Fibroblast of skin of right biceps (primary cell): ENCODE results near the gene IL19.
"Not testable (repeated sequence)": the region's sequence is repeated elsewhere in the genome, so short reads cannot be mapped to it uniquely, and the experiment has no call there.

Source experiments
- DNase-seq: peaks from one replicate; pipeline ENCODE4 v3.0.0-alpha.2; 2013

Gene IL19

GRCh38 chr1:206834711-206835110, 64.1 kb downstream of the IL19 start:
- DNase-seq: peak; percentile 44

DNA sequence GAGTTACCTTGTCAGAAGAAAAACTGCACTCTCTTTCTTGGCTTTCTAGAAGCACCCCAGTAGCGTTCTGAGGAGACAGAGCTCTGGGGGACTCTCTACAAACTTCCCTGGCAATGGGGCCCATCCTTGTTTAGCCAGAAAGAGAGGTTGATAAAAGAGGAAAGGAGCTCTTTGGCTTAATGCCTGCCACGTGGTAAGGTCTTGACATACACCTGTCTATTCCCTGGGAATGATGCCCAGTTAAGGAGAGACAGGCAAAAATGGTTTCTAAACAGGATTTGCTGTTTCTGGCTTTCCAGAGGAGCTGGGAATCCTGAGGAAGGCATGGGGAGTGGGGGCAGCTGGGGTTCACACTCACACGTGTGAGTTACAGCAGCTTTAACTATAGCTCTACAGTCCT, 64.6 kb downstream of the IL19 start:
- no peak for DNase-seq

DNA sequence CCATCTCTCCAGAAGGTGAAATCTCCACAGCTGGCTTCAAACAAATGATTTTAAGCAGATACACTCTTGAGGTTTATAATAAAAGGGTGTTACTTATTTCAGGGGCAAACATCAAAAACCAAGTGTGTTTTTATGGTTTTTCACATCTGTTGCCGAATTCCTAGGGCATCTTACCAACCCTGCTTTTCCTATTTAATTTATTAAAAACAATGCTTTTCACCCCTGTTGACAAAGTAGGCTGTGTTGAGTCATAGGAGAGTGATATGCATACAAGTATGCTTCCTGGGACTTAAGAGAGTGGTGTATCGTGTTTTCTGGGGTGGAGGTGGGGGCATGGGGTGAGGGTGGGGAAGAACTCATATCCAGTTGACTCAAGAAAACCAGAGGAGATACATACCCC, 65.5 kb downstream of the IL19 start:
- DNase-seq: no peak

GRCh38 chr1:206839006-206839560, 68.5 kb downstream of the IL19 start:
- DNase-seq: no peak

GRCh38 chr1:206839857-206840256, 69.3 kb downstream of the IL19 start:
- DNase-seq: peak; percentile 83

DNA sequence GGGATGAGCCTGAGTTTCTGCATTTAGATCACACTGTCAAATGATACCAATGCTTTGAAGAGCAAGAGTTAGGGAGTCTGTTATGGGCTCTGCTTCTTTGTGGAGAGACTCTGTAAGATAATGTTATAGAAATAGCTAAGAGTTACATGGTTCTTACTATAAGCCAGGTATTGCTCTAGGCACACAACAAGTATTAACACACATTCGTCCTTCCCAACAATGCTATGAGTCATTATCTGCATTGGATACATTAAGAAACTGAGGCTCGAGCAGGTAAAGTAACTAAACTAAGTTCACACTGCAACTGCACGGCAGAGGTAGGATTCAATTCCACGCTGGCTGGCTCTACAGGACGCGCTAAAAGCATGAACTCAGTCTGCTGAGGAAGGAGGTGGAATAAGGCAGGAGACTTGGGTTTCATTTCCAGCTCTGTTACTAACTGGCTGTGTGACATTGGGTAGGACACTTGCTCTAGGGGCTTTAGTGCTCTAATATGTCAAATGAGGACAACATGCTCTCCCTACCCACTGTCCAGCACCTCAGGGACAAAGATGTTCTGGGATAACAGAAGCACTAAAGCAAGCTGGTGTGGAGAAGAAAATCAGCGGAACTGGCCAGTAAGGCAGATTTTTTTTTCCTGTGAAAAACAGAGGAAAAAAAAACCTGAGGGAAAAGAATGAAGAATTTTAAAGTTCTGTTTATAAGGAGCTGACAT, 71.2 kb downstream of the IL19 start:
- DNase-seq: no peak

GRCh38 chr1:206842854-206843253, 72.3 kb downstream of the IL19 start:
- DNase-seq: no peak

GRCh38 chr1:206843626-206844025, 73.1 kb downstream of the IL19 start:
- no peak for DNase-seq

DNA sequence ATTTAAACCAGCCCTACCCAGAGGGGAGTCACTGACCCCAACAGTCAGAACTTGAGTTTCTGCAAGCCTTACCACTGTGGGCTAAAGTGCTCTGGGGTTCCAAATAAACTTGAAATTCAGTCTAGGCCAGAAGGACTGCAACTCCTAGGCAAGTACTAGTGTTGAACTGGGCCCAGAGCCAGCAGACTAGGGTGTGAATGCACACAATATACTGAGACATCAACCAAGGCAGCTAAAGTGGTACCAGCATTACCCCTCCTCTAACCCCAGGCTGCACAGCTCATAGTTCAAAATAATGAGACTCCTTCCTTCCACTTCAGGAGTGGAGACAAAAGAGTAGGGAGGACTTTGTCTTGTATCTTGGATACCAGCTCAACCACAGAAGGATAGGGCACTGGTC, 75.9 kb downstream of the IL19 start:
- DNase-seq: no peak

DNA sequence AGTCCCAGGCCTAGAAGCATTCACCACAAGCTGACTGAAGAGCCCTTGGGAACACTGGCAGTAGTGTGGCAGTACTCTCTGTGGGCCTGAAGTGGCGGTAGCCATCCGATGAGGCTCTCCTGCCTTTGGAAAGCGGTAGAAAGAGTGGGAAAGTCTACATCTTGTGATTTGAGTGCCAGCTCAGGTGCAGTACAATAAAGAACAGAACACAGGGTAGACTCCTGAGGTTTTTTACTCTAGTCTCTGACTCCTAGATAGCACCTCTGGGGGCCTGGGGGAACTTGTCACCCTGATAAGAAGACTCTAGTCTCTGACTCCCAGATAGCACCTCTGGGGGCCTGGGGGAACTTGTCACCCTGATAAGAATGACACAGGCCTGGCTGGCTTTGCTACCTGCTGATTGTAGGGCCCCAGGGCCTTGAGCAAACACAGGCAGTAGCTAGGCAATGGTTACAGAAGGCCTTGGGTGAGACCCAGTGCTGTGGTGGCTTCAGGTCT, 76.8 kb downstream of the IL19 start:
- no peak for DNase-seq

DNA sequence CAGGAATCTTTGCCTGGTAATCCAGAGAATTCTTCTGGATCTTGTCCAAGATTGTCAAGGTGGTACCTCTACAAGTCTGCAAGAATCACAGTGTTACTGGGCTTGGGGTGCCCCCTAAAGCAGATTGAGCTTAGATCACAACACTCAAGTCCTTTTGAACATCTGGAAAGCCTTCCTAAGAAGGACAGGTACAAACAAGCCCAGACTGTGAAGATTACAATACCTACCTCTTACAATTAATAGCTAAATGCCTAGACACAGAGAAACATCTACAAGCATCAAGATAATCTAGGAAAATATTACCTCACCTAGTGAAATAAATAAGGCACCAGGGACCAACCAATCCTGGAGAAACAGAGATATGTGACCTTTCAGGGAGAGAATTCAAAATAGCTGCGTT, 77.4 kb downstream of the IL19 start:
- no peak for DNase-seq

GRCh38 chr1:206850401-206850800, 79.8 kb downstream of the IL19 start:
- no peak for DNase-seq

DNA sequence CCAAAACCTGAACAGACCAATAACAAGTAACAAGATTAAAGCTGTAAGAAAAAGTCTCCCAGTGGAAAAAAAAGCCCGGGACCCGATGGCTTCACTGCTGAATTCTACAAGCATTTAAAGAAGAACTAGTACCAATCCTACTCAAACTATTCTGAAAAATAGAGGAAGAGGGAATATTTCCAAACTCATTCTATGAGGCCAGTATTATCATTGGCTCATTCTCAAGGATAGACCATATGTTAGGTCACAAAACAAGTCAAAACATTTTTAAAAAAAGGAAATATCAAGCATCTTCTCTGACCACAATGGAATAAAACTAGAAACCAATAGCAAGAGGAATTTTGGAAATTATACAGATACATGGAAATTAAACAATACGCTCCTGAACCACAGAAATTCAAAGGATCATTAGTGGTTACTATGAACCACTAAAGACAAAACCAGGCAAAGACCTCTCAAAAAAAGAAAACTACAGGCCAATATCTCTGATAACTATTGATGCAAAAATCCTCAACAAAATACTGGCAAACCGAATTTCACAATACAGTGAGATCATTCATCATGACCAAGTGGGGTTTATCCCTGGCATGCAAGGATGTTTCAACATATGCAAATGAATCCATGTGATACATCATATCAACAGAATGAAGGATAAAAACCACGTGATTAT, 80.9 kb downstream of the IL19 start:
- peak; percentile 83 for DNase-seq

DNA sequence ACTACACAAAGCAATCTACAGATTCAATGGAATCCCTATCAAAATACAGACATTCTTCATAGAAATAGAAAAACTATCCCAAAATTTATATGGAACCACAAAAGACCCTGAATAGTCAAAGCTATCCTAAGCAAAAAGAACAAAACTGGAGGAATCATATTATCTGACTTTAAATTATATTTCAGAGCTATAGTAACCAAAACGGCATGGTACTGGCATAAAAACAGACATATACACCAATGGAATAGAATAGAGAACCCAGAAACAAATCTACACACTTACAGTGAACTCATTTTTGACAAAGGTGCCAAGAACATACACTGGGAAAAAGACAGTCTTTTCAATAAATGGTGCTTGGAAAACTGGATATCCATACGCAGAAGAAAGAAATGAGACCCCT, 82.1 kb downstream of the IL19 start:
- DNase-seq: not testable (repeated sequence)

DNA sequence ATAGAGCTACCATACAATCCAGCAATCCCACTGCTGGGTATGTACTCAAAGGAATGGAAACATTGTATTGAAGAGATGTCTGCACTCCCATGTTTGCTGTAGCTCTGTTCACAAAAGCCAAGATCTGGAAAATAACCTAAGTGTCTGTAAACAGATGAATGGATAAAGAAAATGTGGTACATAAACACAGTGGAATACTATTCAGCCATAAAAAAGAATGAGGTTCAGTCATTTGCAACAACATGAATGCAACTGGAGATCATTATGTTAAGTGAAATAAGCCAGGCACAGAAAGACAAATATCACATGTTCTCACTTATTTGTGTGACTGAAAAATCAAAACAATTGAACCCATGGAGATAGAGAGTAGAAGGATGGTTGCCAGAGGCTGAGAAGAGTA, 83.1 kb downstream of the IL19 start:
- DNase-seq: not testable (repeated sequence)

GRCh38 chr1:206854401-206855129, 84.0 kb downstream of the IL19 start:
- DNase-seq: no peak

GRCh38 chr1:206855859-206856258, 85.3 kb downstream of the IL19 start:
- no peak for DNase-seq

DNA sequence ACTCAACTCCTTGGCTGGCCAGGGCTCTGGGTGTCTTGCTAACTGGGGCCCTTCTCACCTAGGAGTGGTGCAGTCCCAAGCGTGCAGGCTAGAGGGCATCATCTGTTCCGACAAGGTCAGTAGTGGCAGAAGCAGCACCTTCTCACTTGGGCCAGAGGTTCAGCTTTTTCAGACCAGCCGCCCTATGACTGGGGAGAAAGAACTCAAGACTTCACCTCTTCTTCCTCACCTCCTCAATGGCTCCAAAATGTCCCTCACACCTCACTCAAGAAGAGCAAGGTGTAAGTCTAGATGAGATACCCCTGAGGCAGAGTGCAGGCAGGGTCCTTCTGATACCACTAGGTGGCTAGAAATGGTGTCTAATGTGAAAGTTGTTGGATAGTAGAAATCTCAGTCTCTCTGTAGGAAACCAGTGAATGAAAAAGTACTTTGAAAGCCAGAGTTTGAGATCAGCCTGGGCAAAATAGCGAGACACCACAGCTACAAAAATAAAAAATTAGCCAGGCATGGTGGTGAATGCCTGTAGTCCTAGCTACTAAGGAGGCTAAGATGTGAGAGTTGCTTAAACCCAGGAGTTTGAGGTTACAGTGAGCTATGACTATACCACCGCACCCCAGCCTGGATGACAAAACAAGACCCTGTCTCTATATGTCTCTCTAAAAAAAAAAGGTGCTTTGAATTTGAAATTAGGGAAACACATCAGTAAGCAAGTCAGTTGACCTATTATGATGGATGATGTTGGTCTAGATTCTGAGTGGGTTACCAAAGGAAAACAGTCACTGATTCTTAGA, 86.3 kb downstream of the IL19 start:
- DNase-seq: no peak

- DNase-seq: no peak
These were observed 88.5 kb downstream of the IL19 start for GRCh38 chr1:206859082-206859521.

DNA sequence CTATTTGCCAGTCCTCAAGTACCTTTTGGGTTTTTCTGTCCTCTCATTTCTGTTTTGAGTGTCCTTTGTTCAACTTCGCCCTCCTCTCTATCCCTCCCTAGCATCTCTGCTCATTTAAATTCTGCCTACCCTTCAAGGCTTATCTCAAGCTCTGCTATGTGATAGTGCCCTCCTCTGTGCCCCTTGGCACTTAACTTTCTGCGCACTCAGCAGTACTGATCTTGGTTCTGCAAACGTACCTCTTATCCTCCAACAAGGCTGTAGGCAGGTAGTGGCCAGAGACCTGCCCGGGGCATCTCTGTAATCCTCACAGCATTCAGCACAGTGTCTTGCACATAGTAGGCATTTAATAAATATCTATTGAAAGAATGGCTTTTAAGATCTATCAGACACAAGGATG, 89.6 kb downstream of the IL19 start:
- DNase-seq: no peak

DNA sequence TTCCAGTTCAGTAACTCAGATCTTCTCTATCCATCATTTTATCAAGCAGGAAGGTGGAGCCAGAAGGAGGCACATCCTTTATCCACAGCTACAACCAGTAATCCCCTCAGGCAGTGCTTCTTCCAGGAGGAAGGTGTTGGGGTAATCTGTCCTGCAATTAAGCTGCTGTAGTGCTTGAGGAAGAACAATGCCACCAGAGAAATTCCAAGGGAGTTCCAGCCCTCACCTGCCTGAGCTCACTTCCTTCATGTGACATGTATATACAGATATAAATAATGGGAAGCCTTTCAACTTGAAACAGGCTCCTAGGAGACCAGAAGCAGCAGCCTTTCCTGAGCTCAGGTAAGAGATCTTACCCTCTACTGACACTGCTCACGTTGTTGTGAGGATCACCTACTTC, 92.7 kb downstream of the IL19 start:
- DNase-seq: no peak

DNA sequence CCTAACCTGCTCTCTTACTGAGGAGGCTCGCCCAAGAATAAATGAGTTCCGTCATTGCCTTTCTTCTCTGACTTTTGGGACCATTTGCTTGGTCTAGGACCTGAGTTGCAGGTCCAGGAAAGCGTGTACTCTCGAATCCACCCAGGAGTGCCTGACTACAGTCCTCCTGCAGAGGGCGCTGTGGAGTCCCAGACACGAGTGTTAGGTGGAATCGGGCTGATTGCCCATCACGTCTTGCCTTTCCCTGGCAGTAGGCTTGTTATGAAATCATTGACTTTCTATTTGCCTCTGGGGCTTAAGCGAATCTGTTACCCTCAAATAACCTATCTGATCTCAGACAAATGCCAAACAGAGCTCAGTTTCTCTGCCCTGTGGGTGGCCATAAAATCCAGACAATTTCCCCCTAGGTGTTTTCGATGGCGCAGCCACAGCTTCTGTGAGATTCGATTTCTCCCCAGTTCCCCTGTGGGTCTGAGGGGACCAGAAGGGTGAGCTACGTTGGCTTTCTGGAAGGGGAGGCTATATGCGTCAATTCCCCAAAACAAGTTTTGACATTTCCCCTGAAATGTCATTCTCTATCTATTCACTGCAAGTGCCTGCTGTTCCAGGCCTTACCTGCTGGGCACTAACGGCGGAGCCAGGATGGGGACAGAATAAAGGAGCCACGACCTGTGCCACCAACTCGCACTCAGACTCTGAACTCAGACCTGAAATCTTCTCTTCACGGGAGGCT, 94.5 kb downstream of the IL19 start, which contains the start of gene IL20:
IL20 (plus strand) TSS at position 685 of the 733 bp plus-strand sequence. CDS start 230 bp downstream, outside the sequence.
- DNase-seq: peak; percentile 74
